PC-3 (cell line): Measurements from ENCODE around the gene HBM.

Experiments used
- EZH2 ChIP-seq: fragments of 300-600 bp; sonication (generic); IDR thresholded peaks from one replicate; pipeline ENCODE4 v1.6.1; 2017; ENCODE audit warnings: antibody characterized with exemption, mild to moderate bottlenecking, low read length; ENCODE audit not compliant: unreplicated experiment
- EZH2phosphoT487 ChIP-seq: fragments of 300-600 bp; sonication (generic); IDR thresholded peaks from 2 replicates; pipeline ENCODE4 v1.6.1; 2018; ENCODE audit warnings: mild to moderate bottlenecking, antibody characterized with exemption, low read length, borderline replicate concordance
- TF ChIP-seq, protein P1 (sequence below): fragments of 300-600 bp; sonication (generic); conservative IDR thresholded peaks from 2 replicates; pipeline ENCODE4 v1.5.1; 2017; ENCODE audit warnings: antibody characterized with exemption, low read depth, mild to moderate bottlenecking, low read length

DNA sequence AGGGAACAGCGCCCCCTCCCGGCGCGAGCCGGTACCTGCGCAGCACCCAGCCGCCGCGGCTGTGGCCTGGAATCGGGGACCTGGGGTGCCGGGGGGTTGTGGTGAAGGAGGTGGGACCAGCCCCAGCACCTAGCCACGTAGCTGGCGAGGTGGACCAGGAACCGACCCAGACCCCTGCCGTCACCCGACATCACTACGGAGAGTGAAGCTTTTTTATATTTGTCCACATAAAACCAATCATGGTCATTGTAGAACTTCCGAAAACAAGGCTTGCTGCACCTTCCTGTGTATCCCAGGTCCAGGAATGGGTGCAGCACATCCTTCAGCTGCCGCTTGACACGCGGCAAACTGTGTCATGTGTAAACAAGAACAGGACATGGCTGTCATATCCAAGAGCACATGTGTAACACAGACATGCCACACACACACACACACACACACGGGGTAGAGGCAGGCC, 15.8 kb downstream of the HBM start:
- TF ChIP-seq, protein P1, sequence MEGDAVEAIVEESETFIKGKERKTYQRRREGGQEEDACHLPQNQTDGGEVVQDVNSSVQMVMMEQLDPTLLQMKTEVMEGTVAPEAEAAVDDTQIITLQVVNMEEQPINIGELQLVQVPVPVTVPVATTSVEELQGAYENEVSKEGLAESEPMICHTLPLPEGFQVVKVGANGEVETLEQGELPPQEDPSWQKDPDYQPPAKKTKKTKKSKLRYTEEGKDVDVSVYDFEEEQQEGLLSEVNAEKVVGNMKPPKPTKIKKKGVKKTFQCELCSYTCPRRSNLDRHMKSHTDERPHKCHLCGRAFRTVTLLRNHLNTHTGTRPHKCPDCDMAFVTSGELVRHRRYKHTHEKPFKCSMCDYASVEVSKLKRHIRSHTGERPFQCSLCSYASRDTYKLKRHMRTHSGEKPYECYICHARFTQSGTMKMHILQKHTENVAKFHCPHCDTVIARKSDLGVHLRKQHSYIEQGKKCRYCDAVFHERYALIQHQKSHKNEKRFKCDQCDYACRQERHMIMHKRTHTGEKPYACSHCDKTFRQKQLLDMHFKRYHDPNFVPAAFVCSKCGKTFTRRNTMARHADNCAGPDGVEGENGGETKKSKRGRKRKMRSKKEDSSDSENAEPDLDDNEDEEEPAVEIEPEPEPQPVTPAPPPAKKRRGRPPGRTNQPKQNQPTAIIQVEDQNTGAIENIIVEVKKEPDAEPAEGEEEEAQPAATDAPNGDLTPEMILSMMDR = peak; percentile 83
- TF ChIP-seq EZH2 (no peak), EZH2phosphoT487 (no peak)
